ENCODE data around the gene FOXC2. TPM values are rescaled to one million over a fixed set of nuclear protein-coding genes. Genes with fewer than 3 reads are reported as not detected.
A peak's percentile ranks its signal among the peaks of the same experiment; 100 is the strongest.

The FOXC2 gene
- total and polyA plus RNA-seq, 11 donors: 0.76 to 3.3 (median 1.4) TPM

- DNase-seq: no peak
- peak overlapping the region; percentile 24 to 86 (median 68) for H3K27ac ChIP-seq
These were observed 10.8 kb downstream of the FOXC2 start for GRCh38 chr16:86577314-86577971.

GRCh38 chr16:86578061-86578599 lies 11.5 kb downstream of the FOXC2 start, which contains the start of gene FOXL1:
Gene FOXL1 (plus strand): TSS chr16:86578549. CDS start chr16:86578724, 175 bp downstream.
- TF ChIP-seq CTCF (IDR thresholded peaks at IDR 0.05) (no peak), POLR2A (IDR thresholded peaks at IDR 0.05) (no peak)
- DNase-seq (no peak), ATAC-seq (peak in 2 of 4 donors; percentile 19 to 30)
- Histone ChIP-seq H3K36me3 (no peaks in the 10 kb centered on the region), H3K4me3 (peak within 1 kb of the TSS in 11 of 12 donors; percentile 9 to 62 (median 33)), H3K27ac (peak within 1 kb of the TSS; percentile 24 to 86 (median 68)), H3K27me3 (peaks cover 21 to 82% (median 49%) of the 10 kb centered on the region in 9 donors), H3K9me3 (no peaks in the 10 kb centered on the region), H3K4me1 (peaks cover 0 to 40% (median 11%) of the 10 kb centered on the region in 12 donors)
- intact Hi-C loops (cut with DNase I): loop anchor here (5.0 to 10.0 kb wide), 11 partner anchors 77 to 484 kb away; no protein-coding TSS in a partner anchor
- WGBS, 4 donors: 30 to 50% (median 44%) methylated on average over 13 of the region's 13 CpGs

More at GRCh38 chr16:86577314-86577971, 10.8 kb downstream of the FOXC2 start:
- intact Hi-C loops (cut with DNase I): loop anchor here (2.0 to 10.0 kb wide), 12 partner anchors 77 to 485 kb away; no protein-coding TSS in a partner anchor
- no peaks in the 10 kb centered on the region for H3K36me3 ChIP-seq
- H3K4me3 ChIP-seq: peak overlapping the region in 8 of 12 donors; percentile 42 to 62 (median 50)
- ATAC-seq: no peak
- TF ChIP-seq POLR2A (IDR thresholded peaks at IDR 0.05): no peak
- no peak for TF ChIP-seq CTCF (IDR thresholded peaks at IDR 0.05)
- 39 to 51% (median 48%) methylated on average over 12 of the region's 12 CpGs for WGBS, 4 donors
- H3K9me3 ChIP-seq: no peaks in the 10 kb centered on the region
- H3K4me1 ChIP-seq: peaks cover 0 to 45% (median 11%) of the 10 kb centered on the region in 12 donors
- peaks cover 21 to 88% (median 56%) of the 10 kb centered on the region in 9 donors for H3K27me3 ChIP-seq

- H3K27me3 ChIP-seq: peaks cover 21 to 76% (median 49%) of the 10 kb centered on the region in 9 donors
- intact Hi-C loops (cut with DNase I): loop anchor here (5.0 to 10.0 kb wide), 11 partner anchors 76 to 484 kb away; no protein-coding TSS in a partner anchor
- peak in 3 of 4 donors; percentile 8 to 56 (median 24) for ATAC-seq
These were observed 12.1 kb downstream of the FOXC2 start for GRCh38 chr16:86578611-86579267.

More at GRCh38 chr16:86578611-86579267, 12.1 kb downstream of the FOXC2 start:
- H3K4me3 ChIP-seq: peak overlapping the region in 11 of 12 donors; percentile 9 to 62 (median 26)
- WGBS, 4 donors: 7 to 36% (median 13%) methylated on average over 21 to 69 of the region's 69 CpGs
- peaks cover 0 to 36% (median 11%) of the 10 kb centered on the region in 12 donors for H3K4me1 ChIP-seq
- peak overlapping the region; percentile 24 to 86 (median 68) for H3K27ac ChIP-seq
- no peaks in the 10 kb centered on the region for H3K9me3 ChIP-seq
- TF ChIP-seq CTCF (IDR thresholded peaks at IDR 0.05): no peak
- no peak for TF ChIP-seq POLR2A (IDR thresholded peaks at IDR 0.05)
- DNase-seq: peak in 3 of 5 donors; percentile 71 to 80 (median 73)
- no peaks in the 10 kb centered on the region for H3K36me3 ChIP-seq

Measured in heart left ventricle (tissue), 16 donors.